ES-I3 (cell line): ENCODE data around the gene MAN2B1.
"Not testable (repeated sequence)": the region's sequence is repeated elsewhere in the genome, so short reads cannot be mapped to it uniquely, and the experiment has no call there.

ENCODE experiments used
- H3K36me3 ChIP-seq: 2 replicates; pipeline ENCODE4 v1.6.1; 2013; ENCODE audit warnings: mild to moderate bottlenecking, low read length, control low read depth, moderate library complexity; ENCODE audit not compliant: insufficient read depth
- H3K4me1 ChIP-seq: 2 replicates; pipeline ENCODE4 v1.6.1; 2013; ENCODE audit warnings: mild to moderate bottlenecking, control low read depth, low read length; ENCODE audit not compliant: insufficient read depth
- H3K9ac ChIP-seq: 2 replicates; pipeline ENCODE4 v1.6.1; 2013; ENCODE audit warnings: low read depth, mild to moderate bottlenecking, low read length, moderate library complexity
- H3K9me3 ChIP-seq: 2 replicates; pipeline ENCODE4 v1.6.1; 2013; ENCODE audit warnings: mild to moderate bottlenecking, low read length, moderate library complexity; ENCODE audit not compliant: control insufficient read depth, insufficient read depth

Gene MAN2B1

GRCh38 chr19:12638611-12639182 lies 27.8 kb downstream of the MAN2B1 start:
- no peaks in the 10 kb centered on the region for H3K9me3 ChIP-seq
- H3K36me3 ChIP-seq: no peaks in the 10 kb centered on the region
- H3K4me1 ChIP-seq: no peaks in the 10 kb centered on the region
- no peak overlapping the region for H3K9ac ChIP-seq

DNA sequence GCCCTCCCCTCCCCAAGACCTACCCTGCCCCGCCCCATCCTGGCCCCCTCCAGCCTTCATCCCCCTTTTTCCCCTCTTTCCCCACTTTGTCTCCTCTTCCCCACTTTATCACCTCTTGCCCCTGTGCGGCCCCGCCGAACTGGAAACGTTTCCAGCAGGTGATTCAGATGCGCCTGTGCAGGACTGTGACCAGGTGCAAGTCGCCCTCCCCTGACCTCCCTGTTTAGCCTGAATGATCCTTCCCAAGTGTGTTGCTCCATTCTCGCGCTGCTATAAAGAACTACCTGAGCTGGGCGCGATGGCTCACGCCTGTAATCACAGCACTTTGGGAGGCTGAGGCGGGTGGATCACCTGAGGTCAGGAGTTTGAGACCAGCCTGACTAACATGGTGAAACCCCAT lies 29.9 kb downstream of the MAN2B1 start:
- H3K9me3 ChIP-seq: no peaks in the 10 kb centered on the region
- H3K36me3 ChIP-seq: no peaks in the 10 kb centered on the region
- no peak overlapping the region for H3K9ac ChIP-seq
- H3K4me1 ChIP-seq: no peaks in the 10 kb centered on the region

GRCh38 chr19:12629215-12629614 lies 37.3 kb downstream of the MAN2B1 start:
- Histone ChIP-seq H3K9ac (no peak overlapping the region), H3K36me3 (peaks cover 51% of the 10 kb centered on the region), H3K9me3 (peaks cover 40% of the 10 kb centered on the region), H3K4me1 (no peaks in the 10 kb centered on the region)

- Histone ChIP-seq H3K36me3 (peaks cover 54% of the 10 kb centered on the region), H3K4me1 (no peaks in the 10 kb centered on the region), H3K9me3 (peaks cover 43% of the 10 kb centered on the region), H3K9ac (no peak overlapping the region)
These were observed 38.2 kb downstream of the MAN2B1 start for GRCh38 chr19:12628040-12629022.

DNA sequence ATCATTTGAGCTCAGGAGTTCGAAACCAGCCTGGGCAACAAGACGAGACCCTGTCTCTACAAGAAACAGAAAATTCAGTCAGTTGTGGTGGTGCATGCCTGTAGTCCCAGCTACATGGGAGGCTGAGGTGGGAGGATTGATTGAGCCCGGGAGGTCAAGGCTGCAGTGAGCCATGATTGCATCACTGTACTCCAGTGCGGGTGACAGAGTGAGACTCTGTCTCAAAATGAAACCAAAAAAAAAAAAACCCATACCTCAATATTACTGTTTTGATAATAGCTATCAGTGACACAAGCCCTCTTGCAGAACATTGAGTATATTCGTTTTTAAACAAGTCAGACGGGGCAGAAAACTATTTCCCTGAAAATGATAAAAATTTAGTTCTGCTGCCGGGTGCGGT lies 39.6 kb downstream of the MAN2B1 start:
- Histone ChIP-seq H3K9me3 (peaks cover 45% of the 10 kb centered on the region), H3K9ac (no peak overlapping the region), H3K36me3 (peaks cover 55% of the 10 kb centered on the region), H3K4me1 (no peaks in the 10 kb centered on the region)

DNA sequence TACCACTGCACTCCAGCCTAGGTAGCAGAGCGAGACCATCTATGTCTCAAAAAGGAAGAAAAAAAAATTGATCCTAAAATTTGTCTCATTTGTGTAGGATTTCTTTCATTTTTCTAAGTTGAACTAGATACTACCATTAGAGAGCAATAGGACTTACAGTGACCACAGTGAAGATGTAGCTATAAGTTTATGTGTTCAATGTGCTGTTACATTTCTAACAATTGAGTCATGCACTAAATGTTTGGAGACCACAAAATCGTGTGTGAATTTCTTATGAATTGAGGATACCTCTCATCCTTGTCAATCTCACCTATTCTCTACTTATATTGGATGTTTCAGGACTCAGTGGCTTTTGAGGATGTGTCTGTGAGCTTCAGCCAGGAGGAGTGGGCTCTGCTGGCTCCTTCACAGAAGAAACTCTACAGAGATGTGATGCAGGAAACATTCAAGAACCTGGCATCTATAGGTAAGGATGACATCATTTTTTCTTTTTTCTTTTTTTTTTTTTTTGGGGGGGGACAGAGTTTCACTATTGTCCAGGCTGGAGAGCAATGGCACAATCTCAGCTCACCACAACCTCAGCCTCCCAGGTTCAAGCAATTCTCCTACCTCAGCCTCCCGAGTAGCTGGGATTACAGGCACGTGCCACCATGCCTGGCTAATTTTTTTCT lies 43.0 kb downstream of the MAN2B1 start:
- Histone ChIP-seq H3K9me3 (peaks cover 28% of the 10 kb centered on the region), H3K36me3 (peaks cover 42% of the 10 kb centered on the region)

DNA sequence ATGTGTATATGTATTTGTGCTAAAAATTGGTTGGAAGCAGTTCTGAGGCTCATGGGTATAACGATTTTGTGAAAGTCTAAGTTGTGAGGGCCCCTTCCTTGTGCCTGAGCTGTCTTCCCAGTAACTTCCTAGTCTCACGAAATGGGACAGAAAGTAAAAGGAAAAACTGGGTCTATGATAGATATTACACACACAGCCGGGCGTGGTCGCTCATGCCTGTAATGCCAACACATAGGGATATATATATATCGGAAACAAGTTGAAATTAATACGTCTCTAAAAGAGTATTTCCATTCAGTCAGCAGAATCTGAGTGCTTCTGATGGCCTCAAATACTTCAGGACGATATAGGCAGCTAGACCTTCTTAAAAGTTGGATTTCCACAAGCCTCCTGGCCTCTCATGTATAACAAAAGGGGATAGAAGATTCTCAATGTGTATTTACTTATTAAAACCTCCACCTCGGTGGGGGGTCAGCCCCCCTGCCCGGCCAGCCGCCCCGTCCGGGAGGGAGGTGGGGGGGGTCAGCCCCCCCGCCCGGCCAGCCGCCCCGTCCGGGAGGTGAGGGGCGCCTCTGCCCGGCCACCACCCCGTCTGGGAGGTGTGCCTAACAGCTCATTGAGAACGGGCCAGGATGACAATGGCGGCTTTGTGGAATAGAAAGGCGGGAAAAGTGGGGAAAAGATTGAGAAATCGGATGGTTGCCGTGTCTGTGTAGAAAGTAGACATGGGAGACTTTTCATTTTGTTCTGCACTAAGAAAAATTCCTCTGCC lies 45.1 kb downstream of the MAN2B1 start:
- peaks cover 11% of the 10 kb centered on the region for H3K9me3 ChIP-seq
- H3K4me1 ChIP-seq, H3K9ac ChIP-seq: not testable (repeated sequence)
- peaks cover 26% of the 10 kb centered on the region; the same call in 1 of the 2 replicates for H3K36me3 ChIP-seq

More for the DNA sequence above, 43.0 kb downstream of the MAN2B1 start:
- Histone ChIP-seq H3K9ac (no peak overlapping the region), H3K4me1 (no peaks in the 10 kb centered on the region)

GRCh38 chr19:12617646-12618045 lies 48.9 kb downstream of the MAN2B1 start:
- H3K4me1 ChIP-seq: no peaks in the 10 kb centered on the region
- H3K9ac ChIP-seq: no peak overlapping the region
- peaks cover 3% of the 10 kb centered on the region; the same call in 1 of the 2 replicates for H3K36me3 ChIP-seq
- peaks cover 6% of the 10 kb centered on the region; the same call in 1 of the 2 replicates for H3K9me3 ChIP-seq

- no peaks in the 10 kb centered on the region for H3K4me1 ChIP-seq
- H3K36me3 ChIP-seq: no peaks in the 10 kb centered on the region; the same call in 1 of the 2 replicates
- no peaks in the 10 kb centered on the region for H3K9me3 ChIP-seq
- H3K9ac ChIP-seq: peak overlapping the region; percentile 98
These were observed 55.2 kb downstream of the MAN2B1 start for GRCh38 chr19:12611361-12611699.

DNA sequence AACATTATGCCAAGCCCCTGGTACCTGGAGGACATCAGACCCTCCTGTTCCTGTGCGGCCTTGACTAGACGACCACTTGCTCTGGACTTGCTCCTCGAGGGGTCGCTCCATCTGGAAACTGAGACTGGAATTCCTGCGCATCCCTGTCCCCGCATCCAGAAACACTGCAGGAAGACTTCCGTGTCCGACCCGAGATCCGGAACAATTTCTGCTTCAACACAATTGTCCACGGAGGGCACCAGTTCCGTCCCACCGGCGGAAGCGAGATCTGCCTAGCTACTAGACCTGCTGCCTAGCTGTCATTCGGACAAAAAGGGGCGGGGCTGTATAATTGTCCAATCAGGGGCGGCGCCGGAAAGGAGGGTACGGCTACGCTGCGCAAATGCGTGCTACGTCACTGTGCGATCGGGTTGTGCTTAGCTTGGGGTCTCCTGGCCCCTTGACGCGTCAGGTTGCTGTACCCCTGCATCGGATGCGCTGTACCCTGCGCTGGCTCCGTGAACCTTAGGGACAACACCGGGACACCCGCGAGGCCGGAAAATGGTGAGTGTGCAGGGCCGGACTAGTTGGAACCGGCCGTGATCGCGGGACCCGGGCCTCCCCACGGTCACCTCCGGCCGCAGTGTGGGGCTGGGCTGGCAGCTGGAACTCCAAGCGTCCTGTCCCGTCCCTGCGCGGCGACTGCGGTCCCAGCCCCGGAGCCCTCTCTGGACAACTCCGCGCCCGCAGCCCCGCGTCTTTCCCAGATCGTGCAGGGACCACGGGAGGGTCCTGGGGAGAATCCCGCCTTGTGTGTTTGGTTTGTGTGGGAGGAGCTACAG lies 55.8 kb downstream of the MAN2B1 start, which contains the start of the genes ZNF490 and ZNF791:
ZNF490 (minus strand) TSS at position 274 of the 821 bp plus-strand sequence; CDS start at position 141, 133 bp downstream.
ZNF791 (plus strand) TSS at position 381 of the 821 bp plus-strand sequence; CDS start at position 541, 160 bp downstream.
- Histone ChIP-seq H3K36me3 (no peaks in the 10 kb centered on the region; the same call in 1 of the 2 replicates), H3K4me1 (no peaks in the 10 kb centered on the region), H3K9me3 (no peaks in the 10 kb centered on the region), H3K9ac (peak within 1 kb of the TSS; percentile 98)

GRCh38 chr19:12607631-12608030 lies 58.9 kb downstream of the MAN2B1 start:
- Histone ChIP-seq H3K9me3 (no peaks in the 10 kb centered on the region), H3K9ac (no peak overlapping the region), H3K4me1 (no peaks in the 10 kb centered on the region), H3K36me3 (peaks cover 2% of the 10 kb centered on the region)

- peaks cover 2% of the 10 kb centered on the region for H3K36me3 ChIP-seq
- H3K4me1 ChIP-seq: no peaks in the 10 kb centered on the region
- no peak overlapping the region for H3K9ac ChIP-seq
These were observed 59.7 kb downstream of the MAN2B1 start for GRCh38 chr19:12606796-12607195.

DNA sequence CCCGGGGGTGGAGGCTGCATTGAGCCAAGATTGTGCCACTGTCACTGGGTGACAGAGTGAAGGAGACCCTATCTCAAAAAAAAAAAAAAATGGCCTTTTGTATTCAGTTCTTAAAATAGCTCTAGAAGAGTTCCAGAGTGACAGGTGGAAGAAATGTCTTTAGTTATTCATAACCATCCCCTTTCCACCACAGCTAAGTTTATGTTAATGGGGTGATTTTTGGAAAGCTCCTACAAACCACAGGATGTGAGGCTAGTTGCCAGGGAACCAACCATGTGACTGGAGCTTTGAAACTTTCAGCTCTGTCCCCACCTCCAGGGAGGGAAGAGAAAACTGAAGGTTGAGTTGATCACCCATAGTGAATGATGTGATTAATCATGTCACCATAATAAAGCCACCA lies 62.8 kb downstream of the MAN2B1 start:
- Histone ChIP-seq H3K9me3 (no peaks in the 10 kb centered on the region), H3K4me1 (no peaks in the 10 kb centered on the region), H3K9ac (no peak overlapping the region), H3K36me3 (peaks cover 2% of the 10 kb centered on the region; the same call in 1 of the 2 replicates)

More at GRCh38 chr19:12606796-12607195, 59.7 kb downstream of the MAN2B1 start:
- H3K9me3 ChIP-seq: no peaks in the 10 kb centered on the region
